HK-2 (cell line): Measurements from ENCODE around the gene TGFBR2.
"Not testable (repeated sequence)": the region's sequence is repeated elsewhere in the genome, so short reads cannot be mapped to it uniquely, and the experiment has no call there.

Experiments used
- DNase-seq: peaks from one replicate; pipeline ENCODE4 v3.0.0-alpha.2; 2018; ENCODE audit not compliant: unreplicated experiment

The TGFBR2 gene

GRCh38 chr3:30657914-30658313, 51.5 kb downstream of the TGFBR2 start:
- no peak for DNase-seq

GRCh38 chr3:30658328-30659052, 52.1 kb downstream of the TGFBR2 start:
- peak; percentile 19 for DNase-seq

- peak; percentile 29 for DNase-seq
Measured at GRCh38 chr3:30659270-30660130, 53.1 kb downstream of the TGFBR2 start.

- no peak for DNase-seq
Measured at GRCh38 chr3:30660136-30660535, 53.7 kb downstream of the TGFBR2 start.

GRCh38 chr3:30660656-30661055, 54.3 kb downstream of the TGFBR2 start:
- no peak for DNase-seq

- DNase-seq, result no peak
Measured at GRCh38 chr3:30661098-30661873, 54.9 kb downstream of the TGFBR2 start.

- no peak for DNase-seq
Measured at GRCh38 chr3:30662836-30663235, 56.4 kb downstream of the TGFBR2 start.

- DNase-seq, result no peak
Measured at GRCh38 chr3:30663533-30664241, 57.3 kb downstream of the TGFBR2 start.

GRCh38 chr3:30664459-30664858, 58.1 kb downstream of the TGFBR2 start:
- DNase-seq, result no peak

- no peak for DNase-seq
Measured at GRCh38 chr3:30664884-30665283, 58.5 kb downstream of the TGFBR2 start.

GRCh38 chr3:30665539-30665938, 59.1 kb downstream of the TGFBR2 start:
- no peak for DNase-seq

GRCh38 chr3:30666572-30667279, 60.3 kb downstream of the TGFBR2 start:
- DNase-seq, result no peak

- DNase-seq, result no peak
Measured at GRCh38 chr3:30667280-30667651, 60.9 kb downstream of the TGFBR2 start.

- no peak for DNase-seq
Measured at GRCh38 chr3:30668051-30668609, 61.7 kb downstream of the TGFBR2 start.

GRCh38 chr3:30669360-30669934, 63.0 kb downstream of the TGFBR2 start:
- not testable (repeated sequence) for DNase-seq

- no peak for DNase-seq
Measured at GRCh38 chr3:30670292-30670691, 63.9 kb downstream of the TGFBR2 start.

GRCh38 chr3:30671527-30672286, 65.3 kb downstream of the TGFBR2 start:
- DNase-seq, result no peak

- no peak for DNase-seq
Measured at GRCh38 chr3:30672287-30672735, 65.9 kb downstream of the TGFBR2 start.

- no peak for DNase-seq
Measured at GRCh38 chr3:30672959-30673358, 66.6 kb downstream of the TGFBR2 start.
